ENCODE results near the gene SPOCK3.
"Not testable (repeated sequence)": the region's sequence is repeated elsewhere in the genome, so short reads cannot be mapped to it uniquely, and the experiment has no call there.

Gene SPOCK3

DNA sequence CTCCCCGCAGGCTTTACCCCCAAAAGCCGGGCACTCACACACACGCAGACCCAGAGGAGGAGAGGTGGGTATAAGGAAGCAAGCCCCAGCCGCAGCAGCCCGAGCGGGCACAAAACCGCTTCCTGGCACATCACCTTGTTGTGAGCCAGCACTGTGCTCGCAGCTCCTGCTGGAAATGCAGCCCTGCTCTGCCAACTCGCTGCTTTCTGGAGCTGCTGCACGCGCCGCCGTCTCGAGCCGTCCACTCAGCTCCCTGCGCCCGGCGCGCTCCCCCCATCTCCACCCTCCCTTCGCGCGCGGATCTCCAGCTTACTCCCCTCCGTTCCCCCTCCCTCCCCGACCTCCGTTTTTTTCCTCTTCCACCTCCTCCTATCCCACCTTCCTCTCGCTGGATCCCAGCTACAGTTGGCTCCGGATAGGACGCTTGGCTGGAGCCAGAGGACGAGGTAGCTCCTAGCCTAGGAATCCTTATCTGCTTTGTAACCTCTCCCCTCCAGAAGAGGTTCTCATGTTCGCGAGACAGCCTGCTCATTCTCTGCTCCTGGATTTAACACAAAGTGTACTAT, at the start of gene SPOCK3:
SPOCK3 (minus strand) TSS at position 179 of the 566 bp plus-strand sequence.
- no peak for DNase-seq (ENCODE audit: low read depth)

GRCh38 chr4:167282171-167282864, 48.0 kb upstream of the SPOCK3 start:
- DNase-seq (ENCODE audit: low read depth) = no peak

DNA sequence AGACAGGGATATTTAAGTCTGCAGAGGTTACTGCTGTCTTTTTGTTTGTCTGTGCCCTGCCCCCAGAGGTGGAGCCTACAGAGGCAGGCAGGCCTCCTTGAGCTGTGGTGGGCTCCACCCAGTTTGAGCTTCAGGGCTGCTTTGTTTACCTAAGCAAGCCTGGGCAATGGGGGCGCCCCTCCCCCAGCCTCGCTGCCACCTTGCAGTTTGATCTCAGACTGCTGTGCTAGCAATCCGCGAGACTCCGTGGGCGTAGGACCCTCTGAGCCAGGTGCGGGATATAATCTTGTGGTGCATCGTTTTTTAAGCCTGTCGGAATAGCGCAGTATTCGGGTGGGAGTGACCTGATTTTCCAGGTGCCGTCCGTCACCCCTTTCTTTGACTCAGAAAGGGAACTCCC, 47.3 kb upstream of the SPOCK3 start:
- DNase-seq (ENCODE audit: low read depth) = not testable (repeated sequence)

- DNase-seq (ENCODE audit: low read depth) = no peak
These were observed 40.1 kb upstream of the SPOCK3 start for GRCh38 chr4:167274351-167274750.

- DNase-seq (ENCODE audit: low read depth) = no peak
These were observed 30.9 kb upstream of the SPOCK3 start for GRCh38 chr4:167265231-167265630.

- no peak for DNase-seq (ENCODE audit: low read depth)
These were observed 14.0 kb upstream of the SPOCK3 start for GRCh38 chr4:167248271-167248670.

DNA sequence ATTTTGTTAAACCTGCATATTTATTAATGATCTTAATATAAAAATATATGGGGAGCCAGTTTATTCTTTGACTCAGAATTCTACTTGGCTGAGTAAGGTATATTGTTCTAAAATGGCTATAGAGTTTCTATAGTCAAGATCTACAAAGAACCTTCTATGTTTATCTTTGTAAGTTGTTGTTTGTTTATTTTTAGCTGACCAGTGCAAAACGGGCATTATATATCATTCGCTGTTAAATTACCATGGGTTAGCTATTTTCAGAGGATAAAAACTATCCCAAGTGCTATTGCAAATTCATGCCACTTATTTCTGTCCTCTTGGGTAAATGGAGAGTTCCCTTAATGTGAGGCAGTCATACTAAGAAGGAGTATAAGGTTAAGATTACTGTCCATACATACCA, 5.3 kb upstream of the SPOCK3 start:
- DNase-seq (ENCODE audit: low read depth) = no peak

DNA sequence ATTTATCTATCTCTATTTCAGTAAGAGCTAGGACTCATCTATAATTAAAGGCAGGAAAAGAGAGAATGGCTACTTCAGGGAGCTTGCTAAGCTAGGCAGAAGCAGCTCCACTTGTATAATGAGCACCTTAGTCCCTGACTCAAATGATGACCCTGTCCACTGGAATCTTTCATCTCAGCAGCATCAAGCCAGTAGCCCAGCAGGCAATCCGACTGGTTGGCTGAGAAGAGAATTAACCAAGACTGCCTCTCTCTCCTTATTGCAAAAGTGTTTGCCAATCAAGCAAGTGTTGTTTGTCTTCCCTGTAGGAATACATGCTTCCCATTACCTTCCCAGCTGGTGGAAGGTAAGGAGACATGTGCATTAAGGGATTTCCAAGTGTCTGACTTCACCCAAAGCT, 3.9 kb upstream of the SPOCK3 start:
- no peak for DNase-seq (ENCODE audit: low read depth)

DNA sequence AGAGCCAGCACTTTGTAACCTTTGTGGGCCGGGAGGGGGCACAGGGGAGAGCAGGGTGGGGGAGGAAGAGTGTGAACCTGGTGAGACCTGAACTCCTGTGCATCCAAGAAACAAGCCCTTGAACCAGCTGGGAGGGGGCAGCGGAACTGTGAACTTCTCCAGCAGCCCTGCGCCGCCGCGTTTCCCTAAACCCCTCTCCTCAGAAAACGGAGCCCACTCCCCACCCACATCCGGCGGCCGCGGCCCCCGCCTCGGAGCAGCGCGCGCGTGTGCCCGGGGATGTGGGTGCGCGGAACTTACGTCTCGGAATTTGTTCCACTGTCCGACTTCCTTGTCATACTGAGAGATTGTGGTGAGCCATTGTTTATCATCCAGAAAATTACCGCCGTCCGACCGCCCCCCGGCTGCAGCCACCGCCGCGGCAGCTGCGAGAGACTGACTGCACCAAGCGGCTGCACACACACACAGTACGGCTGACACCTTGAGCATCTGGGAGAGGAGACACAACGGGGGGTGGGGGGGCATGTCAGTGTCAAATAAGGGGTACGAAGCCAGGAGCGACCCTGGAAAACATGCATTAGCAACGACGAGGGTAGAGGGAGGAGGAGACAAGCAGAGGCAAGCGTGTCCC, 494 bp downstream of the SPOCK3 start:
- DNase-seq (ENCODE audit: low read depth) = no peak

GRCh38 chr4:167232805-167233684, 1.2 kb downstream of the SPOCK3 start:
- DNase-seq (ENCODE audit: low read depth) = no peak

- no peak for DNase-seq (ENCODE audit: low read depth)
These were observed 3.5 kb downstream of the SPOCK3 start for GRCh38 chr4:167230744-167231143.

DNA sequence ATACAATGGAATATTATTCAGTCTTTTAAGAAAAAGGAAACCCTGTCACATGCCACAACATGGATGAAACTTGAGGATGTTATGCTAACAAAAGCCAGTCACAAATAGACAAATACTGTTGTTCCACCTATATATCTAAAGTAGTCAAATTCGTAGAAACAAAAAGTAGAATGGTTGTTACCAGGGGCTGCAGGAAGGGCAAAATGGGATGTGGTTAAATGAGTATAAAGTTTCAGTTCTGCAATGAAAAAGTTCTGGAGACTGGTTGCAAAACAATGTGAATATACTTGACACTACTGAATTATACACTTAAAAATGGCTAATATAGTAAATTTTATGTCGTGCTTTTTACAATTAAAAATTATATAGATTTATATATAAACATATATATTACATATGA, 12.2 kb downstream of the SPOCK3 start:
- DNase-seq (ENCODE audit: low read depth) = no peak

- no peak for DNase-seq (ENCODE audit: low read depth)
These were observed 13.2 kb downstream of the SPOCK3 start for GRCh38 chr4:167221084-167221483.

- DNase-seq (ENCODE audit: low read depth) = no peak
These were observed 16.2 kb downstream of the SPOCK3 start for GRCh38 chr4:167218022-167218608.

DNA sequence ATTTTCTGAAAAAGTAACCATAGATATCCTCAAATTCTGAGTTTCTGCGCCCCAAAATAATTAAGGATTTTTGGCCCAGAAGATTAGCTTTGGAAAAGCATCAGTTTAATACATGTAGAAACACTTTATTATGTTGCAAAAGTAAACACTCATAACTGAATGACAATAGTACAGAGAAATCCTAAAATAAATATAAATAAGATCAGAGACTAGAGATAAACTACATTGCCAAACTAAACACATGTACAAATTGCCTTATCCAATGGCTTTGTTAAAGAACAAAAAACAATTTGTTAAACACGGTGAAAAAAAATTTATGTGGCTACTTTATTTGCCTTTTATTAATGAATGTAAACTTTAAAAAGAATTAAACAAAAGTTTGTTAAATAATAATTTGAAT, 17.5 kb downstream of the SPOCK3 start:
- DNase-seq (ENCODE audit: low read depth) = no peak

DNA sequence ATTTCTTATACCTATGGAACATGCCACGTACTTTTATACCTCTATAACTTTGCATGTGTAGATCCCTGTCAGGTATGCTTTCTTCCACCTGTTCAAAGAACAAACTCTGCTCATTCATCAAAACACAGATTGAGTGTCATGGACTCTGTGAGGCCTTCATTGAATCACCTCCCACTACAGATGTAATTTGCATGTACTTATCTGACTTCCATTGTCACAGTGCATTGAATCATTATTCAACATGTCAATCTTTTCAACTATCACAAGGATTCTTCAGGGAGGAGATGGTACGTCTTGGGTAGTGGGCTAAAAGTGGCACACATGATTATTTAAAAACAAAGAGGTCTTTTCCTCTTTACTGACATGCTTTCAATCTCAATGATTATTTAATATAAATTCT, 24.1 kb downstream of the SPOCK3 start:
- no peak for DNase-seq (ENCODE audit: low read depth)

- DNase-seq (ENCODE audit: low read depth) = no peak
These were observed 37.8 kb downstream of the SPOCK3 start for GRCh38 chr4:167196344-167197012.

- DNase-seq (ENCODE audit: low read depth) = no peak
These were observed 43.9 kb downstream of the SPOCK3 start for GRCh38 chr4:167190379-167190778.

- DNase-seq (ENCODE audit: low read depth) = no peak
These were observed 48.8 kb downstream of the SPOCK3 start for GRCh38 chr4:167185465-167185864.

- DNase-seq (ENCODE audit: low read depth) = no peak
These were observed 51.3 kb downstream of the SPOCK3 start for GRCh38 chr4:167183036-167183435.

GRCh38 chr4:167177925-167178324, 56.4 kb downstream of the SPOCK3 start:
- DNase-seq (ENCODE audit: low read depth) = no peak

Measured in stimulated activated CD8-positive, alpha-beta memory T cell treated with anti-CD3 and anti-CD28 coated beads, Interleukin-15, amount 100 ng/mL, for 1 hour (primary cell).